Measurements from ENCODE around the gene ZNF320. TPM values are rescaled to one million over a fixed set of nuclear protein-coding genes. Genes with fewer than 3 reads are reported as not detected.

Gene ZNF320
- total RNA-seq, 1 experiment from 2014 or later: 12.2 TPM

- TF ChIP-seq, protein P1, sequence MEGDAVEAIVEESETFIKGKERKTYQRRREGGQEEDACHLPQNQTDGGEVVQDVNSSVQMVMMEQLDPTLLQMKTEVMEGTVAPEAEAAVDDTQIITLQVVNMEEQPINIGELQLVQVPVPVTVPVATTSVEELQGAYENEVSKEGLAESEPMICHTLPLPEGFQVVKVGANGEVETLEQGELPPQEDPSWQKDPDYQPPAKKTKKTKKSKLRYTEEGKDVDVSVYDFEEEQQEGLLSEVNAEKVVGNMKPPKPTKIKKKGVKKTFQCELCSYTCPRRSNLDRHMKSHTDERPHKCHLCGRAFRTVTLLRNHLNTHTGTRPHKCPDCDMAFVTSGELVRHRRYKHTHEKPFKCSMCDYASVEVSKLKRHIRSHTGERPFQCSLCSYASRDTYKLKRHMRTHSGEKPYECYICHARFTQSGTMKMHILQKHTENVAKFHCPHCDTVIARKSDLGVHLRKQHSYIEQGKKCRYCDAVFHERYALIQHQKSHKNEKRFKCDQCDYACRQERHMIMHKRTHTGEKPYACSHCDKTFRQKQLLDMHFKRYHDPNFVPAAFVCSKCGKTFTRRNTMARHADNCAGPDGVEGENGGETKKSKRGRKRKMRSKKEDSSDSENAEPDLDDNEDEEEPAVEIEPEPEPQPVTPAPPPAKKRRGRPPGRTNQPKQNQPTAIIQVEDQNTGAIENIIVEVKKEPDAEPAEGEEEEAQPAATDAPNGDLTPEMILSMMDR (conservative IDR thresholded peaks at IDR 0.05; ENCODE audit: low read depth, low read length): no peak
- no peak for TF ChIP-seq EZH2 (IDR thresholded peaks at IDR 0.05; ENCODE audit: borderline replicate concordance, low read depth, low read length, poor library complexity, severe bottlenecking)
- H3K27me3 ChIP-seq (replicated peaks; ENCODE audit: insufficient read depth, low read depth, low read length, poor library complexity): no peaks in the 10 kb centered on the region
- BruUV-seq (replicated peaks): no TSS peak
- H3K27ac ChIP-seq (ENCODE audit: low read depth, low read length, poor library complexity, severe bottlenecking): no peak overlapping the region
- no peaks in the 10 kb centered on the region for H3K36me3 ChIP-seq (ENCODE audit: insufficient read depth, low read length, poor library complexity, severe bottlenecking)
- intact Hi-C loops (cut with micrococcal nuclease; ENCODE audit: unreplicated experiment): no loop called here
- ChIA-PET POLR2A (ENCODE audit: low non-redundant PET) (no interaction called here), CTCF (no interaction called here)
- DNase-seq (ENCODE audit: low spot score): no peak
- no peaks in the 10 kb centered on the region for H3K4me1 ChIP-seq (ENCODE audit: insufficient read depth, low read length, poor library complexity, severe bottlenecking)
- no peak overlapping the region for H3K4me3 ChIP-seq (ENCODE audit: low read depth, low read length, poor library complexity, severe bottlenecking)
- H3K9me3 ChIP-seq (ENCODE audit: low read depth, low read length, poor library complexity, severe bottlenecking): peaks cover 9% of the 10 kb centered on the region
These were observed 46.6 kb upstream of the ZNF320 start for GRCh38 chr19:52943884-52944643.

DNA sequence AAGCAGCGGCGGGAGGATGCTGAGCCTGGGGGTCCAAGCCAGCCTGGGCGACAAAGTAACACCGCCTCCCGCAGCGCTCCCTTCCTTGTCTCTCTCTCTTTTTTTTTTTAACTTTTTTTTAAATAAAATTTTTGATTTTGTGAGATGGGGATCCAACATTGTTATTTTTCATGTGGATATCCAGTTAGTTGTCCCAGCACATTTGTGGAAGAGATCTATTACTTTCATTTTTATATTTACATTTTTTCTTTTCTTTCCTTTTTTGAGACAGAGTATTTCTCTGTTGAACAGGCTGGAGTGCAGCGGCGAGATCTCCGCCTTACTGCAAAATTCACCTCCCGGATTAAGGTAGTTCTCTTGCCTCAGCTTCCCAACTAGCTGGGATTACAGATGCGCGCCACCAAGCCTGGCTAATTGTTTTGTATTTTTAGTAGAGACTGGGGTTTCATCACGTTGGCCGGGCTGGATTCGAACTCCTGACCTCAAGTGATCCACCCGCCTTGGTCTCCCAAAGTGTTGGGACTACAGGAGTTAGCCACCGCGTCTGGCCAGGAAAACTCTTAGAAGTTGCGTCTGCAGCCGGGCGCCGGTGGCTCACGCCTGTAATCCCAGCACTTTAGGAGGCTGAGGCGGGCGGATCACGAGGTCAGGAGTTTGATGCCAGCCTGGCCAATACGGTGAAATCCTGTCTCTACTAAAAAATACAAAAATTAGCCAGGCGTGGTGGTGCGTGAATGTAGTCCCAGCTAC is 45.9 kb upstream of the ZNF320 start:
- H3K4me3 ChIP-seq (ENCODE audit: low read depth, low read length, poor library complexity, severe bottlenecking): peak overlapping the region; percentile 63
- peaks cover 6% of the 10 kb centered on the region for H3K9me3 ChIP-seq (ENCODE audit: low read depth, low read length, poor library complexity, severe bottlenecking)
- TF ChIP-seq, protein P1 (conservative IDR thresholded peaks at IDR 0.05; ENCODE audit: low read depth, low read length): no peak
- TF ChIP-seq EZH2 (IDR thresholded peaks at IDR 0.05; ENCODE audit: borderline replicate concordance, low read depth, low read length, poor library complexity, severe bottlenecking): no peak
- no peaks in the 10 kb centered on the region for H3K27me3 ChIP-seq (replicated peaks; ENCODE audit: insufficient read depth, low read depth, low read length, poor library complexity)
- no peak for DNase-seq (ENCODE audit: low spot score)
- intact Hi-C loops (cut with micrococcal nuclease; ENCODE audit: unreplicated experiment): no loop called here
- no TSS peak for BruUV-seq (replicated peaks)
- no peak overlapping the region for H3K27ac ChIP-seq (ENCODE audit: low read depth, low read length, poor library complexity, severe bottlenecking)
- ChIA-PET CTCF (no interaction called here), POLR2A (ENCODE audit: low non-redundant PET) (no interaction called here)
- H3K36me3 ChIP-seq (ENCODE audit: insufficient read depth, low read length, poor library complexity, severe bottlenecking): no peaks in the 10 kb centered on the region
- H3K4me1 ChIP-seq (ENCODE audit: insufficient read depth, low read length, poor library complexity, severe bottlenecking): no peaks in the 10 kb centered on the region

DNA sequence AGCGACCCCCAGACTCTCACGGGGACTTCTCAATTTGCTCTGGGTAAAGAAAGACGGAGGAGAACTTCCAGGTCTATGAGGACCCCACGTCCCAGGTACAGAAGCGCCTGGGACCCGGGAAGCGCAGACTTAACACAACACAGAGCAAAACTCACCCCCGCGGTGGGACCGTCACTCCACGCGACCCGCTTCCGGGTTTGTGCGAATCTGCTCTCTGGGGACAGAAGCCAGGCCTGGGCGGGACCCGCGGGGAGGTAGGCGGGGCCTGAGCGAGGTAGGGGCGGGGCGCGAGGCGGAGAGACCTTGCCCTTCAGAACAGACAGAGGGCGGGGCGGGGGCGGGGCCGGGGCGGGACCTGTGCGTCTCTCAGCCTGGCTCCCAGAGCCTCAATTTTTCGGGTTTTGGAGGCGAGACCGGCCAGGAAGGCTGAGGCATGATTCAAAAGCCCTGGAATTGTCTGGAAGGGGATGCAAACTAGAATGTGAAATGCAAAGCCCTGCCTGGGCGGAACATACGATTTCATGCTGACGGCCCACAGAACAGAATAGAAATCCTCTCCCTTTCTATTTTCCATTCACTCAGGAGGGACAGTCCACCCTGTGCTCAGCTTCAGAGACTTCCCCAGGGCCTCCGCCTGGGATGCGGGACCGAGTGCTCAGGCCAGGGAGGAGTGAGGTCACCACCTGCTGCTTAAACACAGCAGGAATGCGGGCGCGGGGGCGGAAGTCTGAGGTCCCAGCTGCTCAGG is 45.1 kb upstream of the ZNF320 start:
- ChIA-PET CTCF (no interaction called here), POLR2A (ENCODE audit: low non-redundant PET) (no interaction called here)
- no peaks in the 10 kb centered on the region for H3K9me3 ChIP-seq (ENCODE audit: low read depth, low read length, poor library complexity, severe bottlenecking)
- intact Hi-C loops (cut with micrococcal nuclease; ENCODE audit: unreplicated experiment): no loop called here
- H3K27ac ChIP-seq (ENCODE audit: low read depth, low read length, poor library complexity, severe bottlenecking): peak overlapping the region; percentile 67
- TF ChIP-seq EZH2 (IDR thresholded peaks at IDR 0.05; ENCODE audit: borderline replicate concordance, low read depth, low read length, poor library complexity, severe bottlenecking): no peak
- TF ChIP-seq, protein P1 (conservative IDR thresholded peaks at IDR 0.05; ENCODE audit: low read depth, low read length): no peak
- no peaks in the 10 kb centered on the region for H3K36me3 ChIP-seq (ENCODE audit: insufficient read depth, low read length, poor library complexity, severe bottlenecking)
- peak; percentile 91 for DNase-seq (ENCODE audit: low spot score)
- no peaks in the 10 kb centered on the region for H3K27me3 ChIP-seq (replicated peaks; ENCODE audit: insufficient read depth, low read depth, low read length, poor library complexity)
- H3K4me3 ChIP-seq (ENCODE audit: low read depth, low read length, poor library complexity, severe bottlenecking): peak overlapping the region; percentile 63
- BruUV-seq (replicated peaks): no TSS peak
- no peaks in the 10 kb centered on the region for H3K4me1 ChIP-seq (ENCODE audit: insufficient read depth, low read length, poor library complexity, severe bottlenecking)

Measured in A673 (cell line).